WTC11 (cell line): Measurements from ENCODE around the gene PRR13. TPM values are rescaled to one million over a fixed set of nuclear protein-coding genes. Genes with fewer than 3 reads are reported as not detected.

Source experiments
- ATAC-seq: fragments of 200-7000 bp; cut with Tn5 transposase; 2 replicates; pipeline ENCODE4 v1.10.0; 2021; ENCODE audit warnings: mild to moderate bottlenecking, moderate library complexity
- CTCF ChIA-PET: fragments of 300-600 bp; sonication (Branson Sonifier 250); formaldehyde crosslinking; loops from one replicate; lab custom pipeline; 2021; ENCODE audit warnings: antibody characterized with exemption; lab: Charles Lee
- POLR2A ChIA-PET: fragments of 350-600 bp; sonication (Branson Sonifier 250); formaldehyde crosslinking; loops from one replicate; lab custom pipeline; 2021; ENCODE audit warnings: antibody characterized with exemption; lab: Charles Lee
- DNase-seq: peaks from one replicate; pipeline ENCODE4 v3.0.0; 2021; ENCODE audit warnings: low spot score
- H3K27ac Mint-ChIP-seq: 2 replicates; pipeline ENCODE4 v1.8.0; 2021; ENCODE audit warnings: mixed read lengths
- H3K27me3 Mint-ChIP-seq: 2 replicates; pipeline ENCODE4 v1.8.0; 2021; ENCODE audit warnings: low read depth, mild to moderate bottlenecking, moderate library complexity, mixed read lengths
- H3K36me3 Mint-ChIP-seq: 2 replicates; pipeline ENCODE4 v1.8.0; 2021; ENCODE audit warnings: mixed read lengths
- H3K4me1 Mint-ChIP-seq: 2 replicates; pipeline ENCODE4 v1.8.0; 2022; ENCODE audit warnings: mixed read lengths
- H3K4me3 Mint-ChIP-seq: 2 replicates; pipeline ENCODE4 v1.8.0; 2021; ENCODE audit warnings: mild to moderate bottlenecking, moderate library complexity, mixed read lengths
- H3K9me3 Mint-ChIP-seq: 2 replicates; pipeline ENCODE4 v1.8.0; 2021; ENCODE audit warnings: mixed read lengths
- FOXJ3 ChIP-seq: sonication (generic); formaldehyde crosslinking; IDR thresholded peaks from 2 replicates; pipeline ENCODE4 v1.9.0; 2021; ENCODE audit warnings: missing genetic modification reagents, mild to moderate bottlenecking, borderline replicate concordance
- NFATC4 ChIP-seq: fragments of 250-450 bp; sonication (Bioruptor Pico); IDR thresholded peaks from 2 replicates; pipeline ENCODE4 v1.9.0; 2021; ENCODE audit warnings: mild to moderate bottlenecking
- NR2C2 ChIP-seq: sonication (generic); formaldehyde crosslinking; IDR thresholded peaks from 2 replicates; pipeline ENCODE4 v1.8.0; 2022; ENCODE audit warnings: mild to moderate bottlenecking, missing genetic modification reagents
- RORB ChIP-seq: fragments of 250-450 bp; sonication (Bioruptor Pico); IDR thresholded peaks from 2 replicates; pipeline ENCODE4 v1.9.0; 2021; ENCODE audit warnings: mild to moderate bottlenecking
- ZNF263 ChIP-seq: sonication (generic); formaldehyde crosslinking; IDR thresholded peaks from 2 replicates; pipeline ENCODE4 v1.8.1; 2022; ENCODE audit warnings: low read depth, mild to moderate bottlenecking, moderate library complexity, missing genetic modification reagents
- total RNA-seq: library from RNA; stranded (reverse); gene quantifications from 3 replicates; pipeline ENCODE4 v1.2.3, GENCODE V29; 2021
- TF ChIP-seq, protein P1 (sequence below): fragments of 250-450 bp; sonication (Bioruptor Pico); conservative IDR thresholded peaks from 2 replicates; pipeline ENCODE4 v1.9.0; 2021; ENCODE audit warnings: mild to moderate bottlenecking
- TF ChIP-seq, protein P2 (sequence below): sonication (generic); formaldehyde crosslinking; conservative IDR thresholded peaks from 2 replicates; pipeline ENCODE4 v1.8.1; 2022; ENCODE audit warnings: mild to moderate bottlenecking, missing genetic modification reagents
- TF ChIP-seq, protein P3 (sequence below): sonication (generic); formaldehyde crosslinking; IDR thresholded peaks from 2 replicates; pipeline ENCODE4 v1.8.0; 2023; ENCODE audit warnings: missing genetic modification reagents, mild to moderate bottlenecking, borderline replicate concordance

The PRR13 gene
- total RNA-seq, 1 experiment from 2014 or later, result 187 TPM

DNA sequence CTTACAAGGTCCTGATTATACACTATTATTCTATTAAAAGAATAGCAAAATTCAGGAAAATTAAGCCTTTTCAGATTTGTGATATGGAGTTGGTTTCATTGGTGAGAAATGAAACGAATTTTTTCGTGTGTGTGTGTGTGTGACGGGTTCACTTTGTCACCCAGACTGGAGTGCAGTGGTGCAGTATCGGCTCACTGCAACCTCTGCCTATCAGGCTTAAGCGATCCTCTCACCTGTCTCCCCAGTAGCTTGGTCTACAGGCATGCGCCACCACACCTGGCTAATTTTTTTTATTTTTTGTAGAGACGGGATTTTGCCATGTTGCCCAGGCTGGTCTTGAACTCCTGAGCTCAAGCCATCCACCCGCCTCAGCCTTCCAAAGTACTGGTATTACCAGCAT, 20.1 kb downstream of the PRR13 start:
- Mint-ChIP-seq H3K9me3 (no peaks in the 10 kb centered on the region), H3K4me3 (no peak overlapping the region), H3K27me3 (no peaks in the 10 kb centered on the region), H3K27ac (no peak overlapping the region), H3K4me1 (peaks cover 39% of the 10 kb centered on the region), H3K36me3 (peaks cover 92% of the 10 kb centered on the region)
- ChIA-PET POLR2A (interaction anchor here (0.6 to 1.1 kb wide), 4 partner anchors 14 to 186 kb away, joined by 3 to 4 read pairs (median 4); no protein-coding TSS in a partner anchor), CTCF (interaction anchor here (0.7 to 1.2 kb wide), 2 partner anchors 20 to 109 kb away, joined by 4 read pairs; no protein-coding TSS in a partner anchor)
- TF ChIP-seq, protein P1, sequence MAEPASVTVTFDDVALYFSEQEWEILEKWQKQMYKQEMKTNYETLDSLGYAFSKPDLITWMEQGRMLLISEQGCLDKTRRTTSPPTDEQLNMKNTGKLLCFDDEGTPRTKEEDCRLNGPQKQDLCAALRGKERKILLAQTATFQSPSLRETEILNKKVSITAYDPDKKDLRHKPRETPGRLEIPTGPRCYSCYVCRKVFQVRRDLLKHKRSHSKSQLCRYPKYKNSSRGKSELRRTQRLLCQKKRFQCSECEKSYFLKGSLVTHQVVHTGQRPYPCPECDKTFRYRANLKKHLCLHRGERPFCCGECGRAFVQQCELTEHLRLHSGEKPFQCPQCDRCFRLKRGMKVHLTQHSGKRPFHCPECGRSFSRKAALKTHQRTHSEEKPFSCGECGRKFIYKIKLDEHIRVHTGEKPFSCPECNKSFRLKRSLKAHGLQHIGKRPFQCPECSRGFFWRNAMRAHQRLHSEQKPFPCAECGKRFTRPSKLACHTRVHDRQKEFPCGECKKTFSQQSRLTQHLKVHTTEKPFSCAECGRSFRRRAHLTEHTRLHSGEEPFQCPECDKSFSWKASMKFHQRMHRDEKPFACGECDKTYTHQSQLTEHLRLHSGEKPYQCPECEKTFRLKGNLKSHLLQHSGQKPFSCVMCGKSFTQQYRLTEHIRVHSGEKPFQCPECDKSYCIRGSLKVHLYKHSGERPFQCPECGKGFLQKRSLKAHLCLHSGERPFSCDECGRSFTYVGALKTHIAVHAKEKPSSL, result 0 out of 2 replicates have a peak, but pooled peaks have one; percentile 10
- no peak for TF ChIP-seq RORB (CRISPR knock-in tag)
- no peak for DNase-seq
- no peak for ATAC-seq

DNA sequence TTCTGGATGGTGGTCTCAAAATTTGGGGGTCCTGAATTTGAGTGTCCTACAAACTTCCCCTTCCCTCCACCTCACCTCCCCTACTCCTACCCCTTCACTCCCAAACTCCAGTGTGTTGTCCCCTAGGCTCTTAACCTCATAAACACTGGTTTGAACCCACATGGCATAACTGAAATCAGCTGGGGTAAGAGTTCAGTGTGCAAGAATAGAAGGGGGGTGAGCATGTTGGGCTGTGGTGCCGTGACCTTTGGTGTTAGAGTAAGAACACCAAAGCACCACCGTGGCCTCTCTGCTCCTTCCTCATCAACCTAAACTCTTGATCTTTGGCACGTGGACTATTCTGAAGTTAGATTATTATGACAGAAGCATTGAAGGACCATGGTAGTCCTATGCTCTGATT, 21.4 kb downstream of the PRR13 start:
- H3K9me3 Mint-ChIP-seq, result no peaks in the 10 kb centered on the region
- peaks cover 39% of the 10 kb centered on the region for H3K4me1 Mint-ChIP-seq
- H3K27me3 Mint-ChIP-seq, result no peaks in the 10 kb centered on the region
- H3K27ac Mint-ChIP-seq, result peak overlapping the region; percentile 29; the same call in 1 of the 2 replicates
- TF ChIP-seq NR2C2 (CRISPR knock-in tag), result no peak
- TF ChIP-seq, protein P2, sequence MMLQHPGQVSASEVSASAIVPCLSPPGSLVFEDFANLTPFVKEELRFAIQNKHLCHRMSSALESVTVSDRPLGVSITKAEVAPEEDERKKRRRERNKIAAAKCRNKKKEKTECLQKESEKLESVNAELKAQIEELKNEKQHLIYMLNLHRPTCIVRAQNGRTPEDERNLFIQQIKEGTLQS (CRISPR knock-in tag), result no peak
- TF ChIP-seq, protein P3, sequence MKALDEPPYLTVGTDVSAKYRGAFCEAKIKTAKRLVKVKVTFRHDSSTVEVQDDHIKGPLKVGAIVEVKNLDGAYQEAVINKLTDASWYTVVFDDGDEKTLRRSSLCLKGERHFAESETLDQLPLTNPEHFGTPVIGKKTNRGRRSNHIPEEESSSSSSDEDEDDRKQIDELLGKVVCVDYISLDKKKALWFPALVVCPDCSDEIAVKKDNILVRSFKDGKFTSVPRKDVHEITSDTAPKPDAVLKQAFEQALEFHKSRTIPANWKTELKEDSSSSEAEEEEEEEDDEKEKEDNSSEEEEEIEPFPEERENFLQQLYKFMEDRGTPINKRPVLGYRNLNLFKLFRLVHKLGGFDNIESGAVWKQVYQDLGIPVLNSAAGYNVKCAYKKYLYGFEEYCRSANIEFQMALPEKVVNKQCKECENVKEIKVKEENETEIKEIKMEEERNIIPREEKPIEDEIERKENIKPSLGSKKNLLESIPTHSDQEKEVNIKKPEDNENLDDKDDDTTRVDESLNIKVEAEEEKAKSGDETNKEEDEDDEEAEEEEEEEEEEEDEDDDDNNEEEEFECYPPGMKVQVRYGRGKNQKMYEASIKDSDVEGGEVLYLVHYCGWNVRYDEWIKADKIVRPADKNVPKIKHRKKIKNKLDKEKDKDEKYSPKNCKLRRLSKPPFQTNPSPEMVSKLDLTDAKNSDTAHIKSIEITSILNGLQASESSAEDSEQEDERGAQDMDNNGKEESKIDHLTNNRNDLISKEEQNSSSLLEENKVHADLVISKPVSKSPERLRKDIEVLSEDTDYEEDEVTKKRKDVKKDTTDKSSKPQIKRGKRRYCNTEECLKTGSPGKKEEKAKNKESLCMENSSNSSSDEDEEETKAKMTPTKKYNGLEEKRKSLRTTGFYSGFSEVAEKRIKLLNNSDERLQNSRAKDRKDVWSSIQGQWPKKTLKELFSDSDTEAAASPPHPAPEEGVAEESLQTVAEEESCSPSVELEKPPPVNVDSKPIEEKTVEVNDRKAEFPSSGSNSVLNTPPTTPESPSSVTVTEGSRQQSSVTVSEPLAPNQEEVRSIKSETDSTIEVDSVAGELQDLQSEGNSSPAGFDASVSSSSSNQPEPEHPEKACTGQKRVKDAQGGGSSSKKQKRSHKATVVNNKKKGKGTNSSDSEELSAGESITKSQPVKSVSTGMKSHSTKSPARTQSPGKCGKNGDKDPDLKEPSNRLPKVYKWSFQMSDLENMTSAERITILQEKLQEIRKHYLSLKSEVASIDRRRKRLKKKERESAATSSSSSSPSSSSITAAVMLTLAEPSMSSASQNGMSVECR (CRISPR knock-in tag), result no peak
- DNase-seq (no peak), ATAC-seq (no peak)
- POLR2A ChIA-PET, result no interaction called here
- H3K36me3 Mint-ChIP-seq, result peaks cover 96% of the 10 kb centered on the region
- no peak overlapping the region for H3K4me3 Mint-ChIP-seq
- CTCF ChIA-PET, result interaction anchor here (1.2 to 1.3 kb wide), 2 partner anchors 19 to 46 kb away, joined by 3 to 4 read pairs; no protein-coding TSS in a partner anchor

DNA sequence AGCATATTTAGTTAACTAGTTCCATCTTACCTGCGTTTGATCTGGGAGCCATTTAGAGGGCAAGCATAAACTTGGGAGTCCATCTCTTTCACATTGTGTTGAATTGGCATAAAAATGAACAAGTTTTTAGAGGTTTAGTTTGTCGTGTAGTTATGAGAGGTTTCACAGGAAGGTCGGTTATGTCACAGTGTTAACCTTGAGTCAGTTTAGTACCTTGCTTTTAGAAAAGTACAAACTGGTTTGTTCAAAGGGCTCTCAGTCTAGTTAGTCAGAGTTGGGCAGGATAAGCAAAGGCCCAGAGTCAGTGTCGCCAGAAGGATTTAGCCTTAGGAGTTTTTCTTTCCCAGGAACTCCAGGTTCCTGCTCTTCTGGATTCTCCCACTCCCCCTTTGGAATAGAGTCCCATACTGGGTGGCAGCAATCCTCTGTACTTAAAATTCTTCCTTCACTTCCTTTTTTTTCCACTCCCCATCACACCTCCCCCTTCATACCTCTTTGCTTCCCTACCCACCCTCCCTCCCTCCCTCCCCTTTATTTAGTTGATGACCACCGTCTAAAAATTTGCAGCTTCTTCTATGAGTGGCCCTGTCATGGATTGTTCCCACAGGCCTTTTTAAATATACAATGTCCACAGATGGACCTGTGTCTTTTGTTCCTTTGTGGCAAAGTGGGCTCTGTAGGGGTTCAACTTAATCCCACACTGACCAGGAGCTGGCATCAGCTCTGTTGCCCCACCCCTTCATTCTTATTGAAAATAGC, 22.4 kb downstream of the PRR13 start:
- DNase-seq, result no peak
- Mint-ChIP-seq H3K27me3 (no peaks in the 10 kb centered on the region), H3K9me3 (no peaks in the 10 kb centered on the region), H3K27ac (peak overlapping the region; percentile 33; the same call in 1 of the 2 replicates), H3K36me3 (peaks cover 96% of the 10 kb centered on the region), H3K4me1 (peaks cover 39% of the 10 kb centered on the region), H3K4me3 (no peak overlapping the region)
- ChIA-PET POLR2A (interaction anchor here (1.3 to 2.0 kb wide), 2 partner anchors 18 to 37 kb away, joined by 3 to 9 read pairs; partner anchors contain the start of gene TARBP2), CTCF (interaction anchor here (0.7 to 1.3 kb wide), 4 partner anchors 11 to 82 kb away, joined by 3 to 4 read pairs (median 3); no protein-coding TSS in a partner anchor)
- TF ChIP-seq NFATC4 (CRISPR knock-in tag), result 0 out of 2 replicates have a peak, but pooled peaks have one; percentile 20
- TF ChIP-seq ZNF263 (CRISPR knock-in tag), result no peak
- ATAC-seq, result peak; percentile 7

DNA sequence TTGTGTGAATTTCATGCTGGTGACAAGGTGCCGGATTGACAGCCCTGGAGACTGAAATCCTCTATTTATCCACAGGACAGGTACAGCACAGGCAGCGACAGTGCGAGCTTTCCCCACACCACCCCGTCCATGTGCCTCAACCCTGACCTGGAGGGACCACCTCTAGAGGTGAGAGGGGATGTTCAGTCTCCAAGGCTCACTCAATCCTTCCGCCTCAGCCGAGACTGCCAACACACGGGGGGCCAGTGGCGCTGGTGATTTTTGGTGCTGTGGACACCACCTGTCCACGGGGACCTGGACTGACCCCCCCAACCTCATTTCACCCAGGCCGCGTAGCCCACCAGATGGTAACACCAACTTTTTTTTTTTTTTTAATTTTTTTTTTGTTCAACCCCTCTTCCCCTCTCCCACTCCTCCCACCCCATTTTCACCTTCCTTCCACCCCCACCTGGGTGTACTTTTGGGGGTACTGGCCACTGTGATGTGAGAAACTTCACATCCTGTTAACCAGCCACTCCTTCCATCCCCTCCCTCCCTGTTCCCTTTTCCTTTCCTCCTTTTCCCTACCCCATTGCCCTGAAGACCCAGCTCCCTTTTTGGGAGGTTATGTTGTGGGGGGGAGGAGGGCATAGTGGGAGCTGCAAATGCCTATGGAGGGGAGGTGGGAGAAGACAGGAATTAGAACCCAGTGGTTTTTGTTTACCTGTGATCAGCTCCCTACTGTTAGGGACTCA, 23.3 kb downstream of the PRR13 start:
- ChIA-PET POLR2A (interaction anchor here (0.7 to 2.0 kb wide), 3 partner anchors 17 to 1339 kb away, joined by 3 to 9 read pairs (median 3); partner anchors contain the start of gene TARBP2), CTCF (interaction anchor here (0.7 to 1.0 kb wide), 3 partner anchors 10 to 83 kb away, joined by 3 to 4 read pairs (median 3); no protein-coding TSS in a partner anchor)
- DNase-seq, result no peak
- TF ChIP-seq FOXJ3, result no peak
- no peak; the same call in 1 of the 2 replicates for ATAC-seq
- no peaks in the 10 kb centered on the region for H3K9me3 Mint-ChIP-seq
- no peaks in the 10 kb centered on the region for H3K27me3 Mint-ChIP-seq
- H3K4me3 Mint-ChIP-seq, result no peak overlapping the region
- peaks cover 33% of the 10 kb centered on the region for H3K4me1 Mint-ChIP-seq
- H3K27ac Mint-ChIP-seq, result no peak overlapping the region
- peaks cover 97% of the 10 kb centered on the region for H3K36me3 Mint-ChIP-seq
